ENCODE measurements around the gene MAP3K12. TPM values are rescaled to one million over a fixed set of nuclear protein-coding genes. Genes with fewer than 3 reads are reported as not detected.
A peak's percentile ranks its signal among the peaks of the same experiment; 100 is the strongest.

Gene MAP3K12
- total RNA-seq, 4 donors from 2014 or later = 4.8 to 14.0 (median 5.9) TPM

DNA sequence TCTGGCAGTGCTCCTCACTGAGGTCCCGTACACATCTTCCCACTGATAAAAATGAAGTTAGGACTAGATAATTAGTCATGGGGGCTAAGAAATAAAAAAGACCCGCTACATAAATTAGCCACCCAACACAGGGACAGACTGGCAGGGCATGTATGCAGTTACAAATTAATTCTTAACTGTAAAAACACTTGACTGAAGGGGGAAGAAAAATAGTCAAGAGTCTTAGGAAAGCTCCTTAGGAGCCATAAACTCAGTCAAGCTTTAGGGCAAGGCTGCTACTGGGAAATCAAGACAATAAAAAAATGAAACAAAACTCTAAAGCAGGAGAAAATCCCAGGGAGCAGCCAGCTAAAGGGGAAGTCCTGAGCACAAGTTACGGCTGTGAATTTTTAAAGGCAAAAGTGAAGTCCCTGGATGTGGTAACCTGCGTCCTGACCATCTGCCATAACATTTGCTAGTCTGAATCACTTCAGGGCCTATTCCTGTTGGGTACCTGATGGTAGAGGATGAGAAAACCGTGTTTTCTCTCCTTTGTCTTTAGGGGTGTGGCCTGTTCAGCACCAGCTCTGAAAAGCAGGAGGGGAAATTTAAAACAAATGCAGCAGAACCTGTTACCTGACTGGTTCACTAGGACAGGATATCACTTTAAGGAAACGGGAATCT, 15.5 kb upstream of the MAP3K12 start:
- DNase-seq (ENCODE audit: low spot score in 2 of 2) = no peak
- no peaks in the 10 kb centered on the region for H3K27me3 ChIP-seq
- WGBS = 79% methylated on average over 6 of the region's 6 CpGs
- no peaks in the 10 kb centered on the region for H3K4me1 ChIP-seq
- no peak overlapping the region for H3K4me3 ChIP-seq
- H3K9me3 ChIP-seq = no peaks in the 10 kb centered on the region
- peaks cover 100% of the 10 kb centered on the region for H3K36me3 ChIP-seq
- no peak overlapping the region for H3K27ac ChIP-seq
- TF ChIP-seq, protein P1, sequence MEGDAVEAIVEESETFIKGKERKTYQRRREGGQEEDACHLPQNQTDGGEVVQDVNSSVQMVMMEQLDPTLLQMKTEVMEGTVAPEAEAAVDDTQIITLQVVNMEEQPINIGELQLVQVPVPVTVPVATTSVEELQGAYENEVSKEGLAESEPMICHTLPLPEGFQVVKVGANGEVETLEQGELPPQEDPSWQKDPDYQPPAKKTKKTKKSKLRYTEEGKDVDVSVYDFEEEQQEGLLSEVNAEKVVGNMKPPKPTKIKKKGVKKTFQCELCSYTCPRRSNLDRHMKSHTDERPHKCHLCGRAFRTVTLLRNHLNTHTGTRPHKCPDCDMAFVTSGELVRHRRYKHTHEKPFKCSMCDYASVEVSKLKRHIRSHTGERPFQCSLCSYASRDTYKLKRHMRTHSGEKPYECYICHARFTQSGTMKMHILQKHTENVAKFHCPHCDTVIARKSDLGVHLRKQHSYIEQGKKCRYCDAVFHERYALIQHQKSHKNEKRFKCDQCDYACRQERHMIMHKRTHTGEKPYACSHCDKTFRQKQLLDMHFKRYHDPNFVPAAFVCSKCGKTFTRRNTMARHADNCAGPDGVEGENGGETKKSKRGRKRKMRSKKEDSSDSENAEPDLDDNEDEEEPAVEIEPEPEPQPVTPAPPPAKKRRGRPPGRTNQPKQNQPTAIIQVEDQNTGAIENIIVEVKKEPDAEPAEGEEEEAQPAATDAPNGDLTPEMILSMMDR (IDR thresholded peaks at IDR 0.05) = no peak
- TF ChIP-seq POLR2A (IDR thresholded peaks at IDR 0.05) (no peak), EP300 (IDR thresholded peaks at IDR 0.05) (no peak), POLR2AphosphoS5 (IDR thresholded peaks at IDR 0.05) (no peak)

DNA sequence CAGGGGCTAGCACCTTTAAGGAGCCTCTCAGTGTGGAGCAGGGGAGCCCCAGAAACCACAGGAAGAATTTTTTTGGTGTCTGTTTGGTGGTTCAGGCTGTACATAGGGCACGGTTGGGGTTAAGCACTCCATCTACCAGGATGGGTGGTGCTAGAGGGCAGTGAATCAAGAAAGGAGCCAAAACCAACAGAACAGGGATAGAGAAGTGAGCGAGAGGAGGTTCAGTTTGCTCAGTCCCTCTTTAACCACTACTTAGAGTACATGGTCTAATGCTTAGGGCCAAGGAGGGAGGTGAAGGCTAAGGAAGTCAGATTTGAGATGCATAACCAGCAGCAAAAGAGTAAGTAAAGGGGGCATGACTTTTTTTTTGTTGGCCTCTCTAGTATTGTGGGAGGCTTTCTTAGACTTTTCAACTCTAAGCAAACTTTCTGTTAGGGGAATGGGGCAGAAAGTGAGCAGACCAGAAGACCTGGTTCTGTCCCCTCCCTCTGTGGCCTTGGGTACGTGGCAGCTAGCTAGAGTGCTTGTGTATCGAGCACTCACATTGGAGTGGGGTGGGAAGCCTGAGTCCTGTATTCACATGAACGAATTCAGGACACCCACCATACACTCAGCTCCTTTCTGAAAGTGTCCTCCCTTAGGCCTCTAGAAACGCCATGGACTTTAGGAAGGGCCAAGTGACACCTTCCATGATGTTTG, 14.6 kb upstream of the MAP3K12 start:
- Histone ChIP-seq H3K9me3 (no peaks in the 10 kb centered on the region), H3K4me1 (peaks cover 2% of the 10 kb centered on the region), H3K4me3 (no peak overlapping the region), H3K36me3 (peaks cover 92% of the 10 kb centered on the region), H3K27me3 (no peaks in the 10 kb centered on the region), H3K27ac (no peak overlapping the region)
- 85% methylated on average over 6 of the region's 6 CpGs for WGBS
- DNase-seq (ENCODE audit: low spot score in 2 of 2) = no peak
- TF ChIP-seq POLR2A (IDR thresholded peaks at IDR 0.05) = no peak
- TF ChIP-seq POLR2AphosphoS5 (IDR thresholded peaks at IDR 0.05) = no peak
- TF ChIP-seq EP300 (IDR thresholded peaks at IDR 0.05) = no peak
- TF ChIP-seq, protein P1 (IDR thresholded peaks at IDR 0.05) = no peak

DNA sequence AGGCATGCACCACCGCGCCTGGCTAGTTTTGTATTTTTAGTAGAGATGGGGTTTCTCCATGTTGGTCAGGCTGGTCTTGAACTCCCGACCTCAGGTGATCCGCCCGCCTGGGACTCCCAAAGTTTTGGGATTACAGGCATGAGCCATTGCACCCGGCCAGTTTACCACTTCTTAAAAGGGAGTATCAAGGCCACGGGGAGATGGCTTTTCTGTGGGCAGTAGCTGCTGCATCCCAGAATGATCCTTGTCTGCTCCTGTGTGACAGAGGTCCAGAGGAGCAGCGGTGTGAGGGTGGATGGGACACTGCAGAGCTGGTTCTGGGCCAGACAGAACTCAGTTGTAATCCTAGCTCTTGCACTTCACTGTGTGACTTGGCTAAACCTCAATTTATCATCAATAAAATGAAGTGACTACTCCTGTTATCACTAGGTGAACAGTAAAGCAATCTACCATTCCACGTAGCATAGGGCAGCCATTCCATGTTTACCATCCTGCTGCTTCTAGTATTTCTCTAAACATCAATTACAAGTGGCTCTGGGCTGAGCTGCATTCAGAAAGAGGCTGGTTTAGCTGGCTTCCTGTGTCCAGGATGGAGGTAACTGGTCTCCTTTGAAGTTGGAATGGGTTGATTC, 11.0 kb upstream of the MAP3K12 start:
- DNase-seq (ENCODE audit: low spot score in 2 of 2) = peak in 1 of 2 donors; percentile 43
- peaks cover 78% of the 10 kb centered on the region for H3K36me3 ChIP-seq
- 89% methylated on average over 8 of the region's 9 CpGs for WGBS
- no peaks in the 10 kb centered on the region for H3K9me3 ChIP-seq
- H3K27ac ChIP-seq = no peak overlapping the region
- H3K4me3 ChIP-seq = no peak overlapping the region
- H3K4me1 ChIP-seq = peaks cover 10% of the 10 kb centered on the region
- H3K27me3 ChIP-seq = no peaks in the 10 kb centered on the region
- TF ChIP-seq POLR2AphosphoS5 (IDR thresholded peaks at IDR 0.05) = no peak
- no peak for TF ChIP-seq POLR2A (IDR thresholded peaks at IDR 0.05)
- no peak for TF ChIP-seq EP300 (IDR thresholded peaks at IDR 0.05)
- TF ChIP-seq, protein P1 (IDR thresholded peaks at IDR 0.05) = no peak

DNA sequence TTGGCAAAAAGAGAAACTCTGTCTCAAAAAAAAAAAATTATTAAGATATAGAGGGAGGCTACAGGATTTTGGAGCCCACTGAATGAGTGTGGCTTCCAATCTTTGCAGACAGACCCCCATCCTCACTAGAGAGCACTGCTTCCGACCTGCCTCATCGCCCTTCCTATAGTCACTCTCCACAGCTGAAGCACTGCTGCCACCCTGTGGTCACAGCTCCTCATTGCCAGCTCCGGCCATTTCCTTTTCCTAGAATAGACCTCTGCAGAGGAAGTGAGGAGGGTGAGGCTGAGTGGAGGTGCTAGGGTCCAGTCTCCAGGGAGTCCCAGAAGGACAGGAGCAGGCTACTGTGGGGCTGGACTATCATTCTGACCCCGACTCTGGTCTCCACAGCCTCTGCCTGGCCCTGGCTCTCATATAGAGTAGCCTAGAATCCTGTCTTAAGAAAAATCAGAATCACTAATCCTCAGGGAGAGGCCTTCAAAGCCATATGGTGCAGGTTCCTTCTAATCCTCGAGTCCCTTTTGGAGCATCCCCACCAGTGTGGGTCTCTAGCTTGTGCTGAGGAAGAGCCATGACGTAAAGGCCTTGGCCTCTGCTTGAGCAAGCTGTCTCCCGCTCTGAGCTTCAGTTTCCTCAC, 9.4 kb upstream of the MAP3K12 start:
- H3K36me3 ChIP-seq = peaks cover 70% of the 10 kb centered on the region
- no peaks in the 10 kb centered on the region for H3K27me3 ChIP-seq
- TF ChIP-seq, protein P1 (IDR thresholded peaks at IDR 0.05) = peak; percentile 74 to 92
- TF ChIP-seq EP300 (IDR thresholded peaks at IDR 0.05) = no peak
- H3K9me3 ChIP-seq = no peaks in the 10 kb centered on the region
- H3K27ac ChIP-seq = no peak overlapping the region
- 30% methylated on average over 7 of the region's 7 CpGs for WGBS
- no peak overlapping the region for H3K4me3 ChIP-seq
- H3K4me1 ChIP-seq = peaks cover 21% of the 10 kb centered on the region
- DNase-seq (ENCODE audit: low spot score in 2 of 2) = peak; percentile 89 to 90

DNA sequence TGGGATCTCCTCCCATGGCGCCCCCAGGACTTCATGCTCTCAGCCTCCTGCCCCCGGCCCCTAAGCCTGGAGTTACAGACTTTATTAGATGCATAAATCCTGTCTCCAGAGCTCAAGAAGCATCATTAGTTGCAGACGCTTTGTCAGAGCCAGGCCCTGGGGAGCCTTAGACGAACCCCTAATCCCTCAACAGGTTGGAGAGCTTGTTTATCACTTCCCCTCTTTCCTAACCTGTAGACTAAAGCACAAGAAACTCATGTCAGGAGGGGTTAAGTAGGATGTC, 8.3 kb upstream of the MAP3K12 start:
- no peak for TF ChIP-seq EP300 (IDR thresholded peaks at IDR 0.05)
- TF ChIP-seq POLR2A (IDR thresholded peaks at IDR 0.05) = no peak
- TF ChIP-seq POLR2AphosphoS5 (IDR thresholded peaks at IDR 0.05) = no peak
- TF ChIP-seq, protein P1 (IDR thresholded peaks at IDR 0.05) = no peak
- DNase-seq (ENCODE audit: low spot score in 2 of 2) = no peak
- Histone ChIP-seq H3K36me3 (peaks cover 59% of the 10 kb centered on the region), H3K4me3 (no peak overlapping the region), H3K9me3 (no peaks in the 10 kb centered on the region), H3K4me1 (peaks cover 31% of the 10 kb centered on the region), H3K27ac (no peak overlapping the region), H3K27me3 (no peaks in the 10 kb centered on the region)
- 88% methylated on average over 4 of the region's 4 CpGs for WGBS

Measured in suprapubic skin (tissue), 4 donors.